Measurements from ENCODE around the gene QRICH2.
A peak's percentile ranks its signal among the peaks of the same experiment; 100 is the strongest.
"Not testable (repeated sequence)": the region's sequence is repeated elsewhere in the genome, so short reads cannot be mapped to it uniquely, and the experiment has no call there.

QRICH2 gene

DNA sequence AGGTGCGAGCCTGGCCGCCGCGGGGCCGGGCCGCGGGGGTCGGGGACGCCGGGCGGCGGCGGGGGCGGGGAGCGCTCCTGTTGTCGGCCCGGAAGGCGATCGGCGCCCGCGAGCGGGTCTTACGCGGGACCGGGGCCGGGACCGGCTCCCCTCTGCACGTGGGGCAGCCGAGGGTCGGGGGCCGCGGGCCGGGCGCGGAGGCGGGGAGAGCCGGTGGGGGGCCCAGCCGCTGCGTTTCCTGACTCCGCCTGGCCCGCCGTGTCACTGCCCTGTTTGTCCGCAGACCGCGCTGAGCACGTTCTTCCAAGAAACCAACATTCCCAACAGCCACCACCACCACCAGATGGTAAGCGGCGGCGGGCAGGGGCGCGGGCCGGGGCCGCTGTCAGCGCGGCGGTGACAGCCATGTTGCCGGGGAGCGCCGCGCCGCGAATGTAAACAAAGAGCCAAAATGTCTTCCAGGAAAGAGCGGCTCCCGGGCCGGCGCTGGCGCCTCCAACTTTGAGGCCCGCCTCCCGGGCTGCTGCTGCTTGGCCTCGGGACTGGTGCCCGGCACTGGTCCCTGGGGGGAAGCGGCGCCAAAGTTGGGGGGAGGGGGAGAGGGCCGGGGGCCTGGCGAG lies 42.3 kb downstream of the QRICH2 start:
- peak in 2 of 4 experiments; percentile 42 to 62 for DNase-seq

DNA sequence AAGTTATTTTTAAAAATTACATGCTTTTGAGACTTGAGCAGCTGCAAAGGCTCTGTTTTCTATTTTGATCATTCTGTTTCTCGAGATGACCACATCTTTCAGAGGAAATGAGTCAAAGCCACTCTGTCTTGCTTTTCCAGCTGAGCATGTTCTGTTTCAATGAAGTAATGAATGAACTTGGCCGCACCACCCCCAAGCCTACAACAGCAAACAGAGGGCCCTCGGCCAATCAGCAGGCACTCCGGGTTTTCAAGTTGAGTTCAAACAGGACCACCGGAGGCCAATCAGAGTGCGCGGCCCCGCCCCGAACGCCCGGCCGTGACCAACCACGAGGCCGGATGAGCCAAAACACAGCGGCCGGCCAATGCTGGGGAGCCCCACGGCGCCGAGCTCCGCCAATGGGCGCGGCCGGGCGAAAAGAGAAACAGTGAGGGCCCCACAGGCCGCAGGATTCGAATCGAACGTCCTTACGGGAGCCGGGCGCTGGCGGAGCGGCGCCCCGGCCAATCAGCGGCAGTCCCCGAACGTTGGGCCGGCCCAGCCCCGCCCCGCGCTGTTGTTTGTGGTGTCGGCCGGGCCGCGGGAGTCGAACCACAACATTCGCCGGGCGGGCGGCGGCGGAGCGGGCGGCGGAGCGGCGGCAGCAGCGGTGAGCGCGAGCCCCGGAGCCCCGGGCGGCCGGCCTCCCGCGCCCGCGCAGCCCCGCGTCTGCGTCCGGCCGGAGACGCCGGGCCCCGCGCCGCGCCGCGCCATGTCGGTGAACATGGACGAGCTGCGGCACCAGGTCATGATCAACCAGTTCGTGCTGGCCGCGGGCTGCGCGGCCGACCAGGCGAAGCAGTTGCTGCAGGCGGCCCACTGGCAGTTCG lies 43.1 kb downstream of the QRICH2 start, which contains the start of gene UBALD2:
TSS of gene UBALD2 (plus strand) at position 594 of the 869 bp plus-strand sequence. CDS start at position 752, 158 bp downstream.
- DNase-seq, result peak; percentile 95 to 99 (median 97)

DNA sequence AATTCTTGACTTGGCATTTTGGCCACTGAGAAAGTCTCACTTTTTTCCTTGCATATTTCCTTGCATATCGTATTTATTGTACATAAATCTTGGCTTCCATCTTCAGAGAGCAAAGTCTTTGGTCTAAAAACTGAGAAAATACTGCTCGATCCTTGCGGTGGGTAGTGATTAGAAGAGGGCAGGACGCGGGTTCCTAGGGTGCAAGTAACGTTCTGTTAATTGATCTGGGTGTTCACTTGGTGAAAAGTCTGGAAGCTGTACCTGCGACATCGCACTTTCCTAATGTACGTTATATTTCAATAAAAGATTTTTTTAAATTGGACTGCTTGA lies 43.7 kb downstream of the QRICH2 start:
- no peak for DNase-seq

DNA sequence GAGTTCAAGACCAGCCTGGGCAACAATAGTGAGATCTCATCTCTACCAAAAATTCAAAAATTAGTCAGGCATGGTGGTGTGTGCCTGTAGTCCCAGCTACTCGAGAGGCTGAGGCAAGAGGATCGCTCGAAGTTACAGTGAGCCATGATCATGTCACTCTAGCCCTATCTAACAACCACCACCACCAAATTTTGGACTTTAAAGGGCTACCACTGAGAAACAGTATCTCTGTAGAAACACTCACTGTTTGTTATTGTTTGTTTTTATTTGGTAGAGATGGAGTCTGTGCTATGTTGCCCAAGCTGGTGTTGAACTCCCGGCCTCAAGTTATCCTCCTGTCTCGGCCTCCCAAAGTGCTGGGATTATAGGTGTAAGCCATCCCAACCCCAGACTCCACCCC lies 44.2 kb downstream of the QRICH2 start:
- DNase-seq, result no peak

DNA sequence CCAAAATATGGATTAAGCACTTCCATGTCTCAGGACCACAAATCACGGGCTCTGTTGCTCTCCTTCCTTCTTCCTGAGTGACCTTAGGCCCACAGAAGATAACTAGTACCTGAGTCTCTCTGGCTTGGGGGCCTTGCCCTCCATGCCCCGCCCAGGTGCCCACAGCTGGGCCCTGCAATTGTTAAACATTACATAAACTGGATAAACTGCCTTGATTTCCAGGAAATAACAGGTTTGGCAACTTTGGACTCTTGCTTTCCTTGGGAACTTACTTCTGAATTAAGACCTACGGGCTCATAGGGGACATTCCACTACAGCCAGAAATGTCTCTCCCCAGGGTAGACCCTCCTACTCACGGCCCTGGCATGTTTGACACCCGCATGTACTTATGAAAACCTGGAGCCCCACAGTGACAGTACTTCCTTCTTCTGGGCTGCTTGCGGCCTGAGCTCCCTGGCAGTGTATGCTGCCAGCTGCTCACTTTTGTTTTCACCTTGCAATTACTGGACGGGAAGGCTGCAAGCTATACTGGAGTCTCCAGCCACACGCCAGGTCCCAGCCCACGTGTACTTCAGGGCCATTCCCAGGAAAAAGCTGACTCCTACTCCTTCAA lies 45.2 kb downstream of the QRICH2 start:
- no peak for DNase-seq

DNA sequence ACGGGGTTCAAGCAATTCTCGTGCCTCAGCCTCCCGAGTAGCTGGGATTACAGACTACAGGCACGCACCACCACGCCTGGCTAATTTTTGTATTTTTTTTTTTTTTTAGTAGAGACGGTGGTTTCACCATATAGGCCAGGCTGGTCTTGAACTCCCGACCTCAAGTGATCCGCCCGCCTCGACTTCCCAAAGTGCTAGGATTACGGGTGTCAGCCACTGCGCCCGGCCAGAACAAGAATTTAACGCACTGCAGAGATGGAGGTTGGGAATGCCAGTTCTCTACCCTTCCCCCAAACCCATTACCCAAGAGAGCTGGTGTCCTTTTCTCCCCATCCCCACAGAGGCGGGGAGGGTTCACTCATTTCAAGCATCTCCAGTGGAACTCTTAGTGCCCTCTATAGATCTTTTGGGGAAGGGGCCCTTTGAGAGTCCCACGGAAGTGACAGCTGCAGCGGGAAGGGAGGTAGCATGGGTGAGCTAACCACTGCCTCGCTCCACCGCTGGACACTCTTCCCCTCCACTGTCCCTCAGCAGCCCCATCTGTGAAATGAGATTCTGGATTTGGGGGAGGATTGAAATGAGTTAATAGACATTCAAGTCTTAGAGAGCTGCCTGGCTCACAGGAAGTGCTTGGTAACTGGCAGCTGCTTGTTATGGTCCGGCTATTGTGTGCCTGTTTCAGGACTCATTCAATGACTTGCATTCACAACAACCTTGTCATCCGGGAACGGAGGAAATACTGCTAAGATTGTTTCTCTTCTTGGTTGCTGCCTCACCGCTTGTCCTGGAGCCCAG lies 46.5 kb downstream of the QRICH2 start:
- no peak for DNase-seq

DNA sequence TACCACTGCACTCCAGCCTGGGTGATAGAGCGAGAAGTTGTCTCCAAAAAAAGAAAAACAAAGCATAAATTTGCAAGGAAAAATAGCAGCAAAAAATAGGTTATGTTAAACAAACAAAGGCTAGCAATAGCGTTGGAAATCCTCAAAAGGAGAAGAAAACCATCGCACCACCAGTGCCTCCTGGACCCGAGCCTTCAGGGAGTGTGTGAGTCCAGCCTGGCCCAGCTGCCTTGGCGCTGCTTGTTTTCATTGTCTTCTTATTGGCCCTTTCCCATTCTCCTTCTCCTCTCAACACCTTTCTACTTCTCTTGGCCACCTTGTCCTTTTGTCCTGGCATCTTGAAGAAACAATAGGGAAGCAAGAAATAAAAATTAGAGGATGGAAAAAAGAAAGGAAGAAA lies 47.4 kb downstream of the QRICH2 start:
- no peak for DNase-seq

DNA sequence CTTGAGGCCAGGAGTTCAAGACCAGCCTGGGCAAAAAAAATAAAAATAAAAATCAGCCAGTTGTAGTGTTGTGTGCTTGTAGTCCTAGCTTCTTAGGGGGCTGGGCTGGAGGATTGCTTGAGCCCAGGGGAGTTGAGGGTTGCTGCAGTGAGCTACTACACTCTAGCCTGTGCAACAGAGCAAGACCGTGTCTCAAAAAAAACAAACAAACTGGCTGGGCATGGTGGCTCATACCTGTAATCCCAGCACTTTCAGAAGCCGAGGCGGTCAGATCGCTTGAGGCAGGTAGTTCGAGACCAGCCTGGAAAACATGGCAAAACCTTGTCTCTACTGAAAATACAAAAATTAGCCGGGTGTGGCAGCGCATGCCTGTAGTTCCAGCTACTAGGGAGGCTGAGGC lies 47.9 kb downstream of the QRICH2 start:
- DNase-seq, result no peak

DNA sequence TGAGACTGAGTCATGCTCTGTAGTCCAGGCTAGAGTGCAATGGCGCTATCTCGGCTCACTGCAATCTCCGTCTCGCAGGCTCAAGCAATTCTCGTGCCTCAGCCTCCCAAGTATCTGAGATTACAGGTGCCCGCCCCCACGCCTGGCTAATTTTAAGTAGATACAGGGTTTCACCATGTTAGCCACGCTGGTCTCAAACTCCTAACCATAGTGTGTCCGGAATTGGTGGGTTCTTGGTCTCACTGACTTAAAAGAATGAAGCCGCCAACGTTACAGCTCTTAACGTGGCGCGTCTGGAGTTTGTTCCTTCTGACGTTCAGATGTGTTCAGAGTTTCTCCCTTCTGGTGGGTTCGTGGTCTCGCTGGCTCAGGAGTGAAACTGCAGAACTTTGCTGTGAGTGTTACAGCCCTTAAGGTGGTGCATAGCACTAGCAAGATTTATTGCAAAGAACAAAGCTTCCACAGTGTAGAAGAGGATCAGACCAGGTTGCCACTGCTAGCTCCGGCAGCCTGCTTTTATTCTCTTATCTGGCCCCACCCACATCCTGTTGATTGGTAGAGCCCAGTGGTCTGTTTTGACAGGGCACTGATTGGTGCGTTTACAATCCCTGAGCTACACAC lies 51.5 kb downstream of the QRICH2 start:
- DNase-seq, result not testable (repeated sequence)

DNA sequence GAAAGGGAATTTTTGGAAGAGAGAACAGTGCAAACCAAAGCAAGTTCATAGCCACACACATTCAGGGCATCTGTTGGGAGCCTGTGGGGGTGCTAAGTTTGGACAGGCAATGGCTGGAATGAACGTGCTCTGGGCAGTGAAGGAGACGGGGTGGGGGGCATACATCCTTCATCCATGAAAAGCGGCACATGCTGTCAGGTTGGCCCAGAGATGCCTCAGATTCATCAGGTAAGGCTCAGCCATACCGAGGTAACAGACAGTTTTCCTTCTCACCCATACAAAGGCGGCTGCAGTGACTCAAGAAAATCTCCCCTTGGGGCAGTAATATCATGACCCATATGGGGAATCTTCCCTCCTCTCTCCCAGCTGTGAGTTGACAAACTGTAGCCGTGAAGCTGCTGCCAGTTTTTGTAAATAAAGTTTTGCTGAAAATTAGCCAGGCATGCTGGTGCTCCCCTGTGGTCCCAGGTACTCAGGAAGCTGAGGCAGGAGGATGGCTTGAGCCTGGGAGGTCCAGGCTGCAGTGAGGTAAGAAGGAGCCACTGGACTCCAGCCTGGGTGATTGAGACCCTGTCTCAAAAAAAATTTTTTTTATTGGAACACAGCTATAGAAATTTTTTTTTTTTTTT lies 52.2 kb downstream of the QRICH2 start:
- DNase-seq, result no peak

DNA sequence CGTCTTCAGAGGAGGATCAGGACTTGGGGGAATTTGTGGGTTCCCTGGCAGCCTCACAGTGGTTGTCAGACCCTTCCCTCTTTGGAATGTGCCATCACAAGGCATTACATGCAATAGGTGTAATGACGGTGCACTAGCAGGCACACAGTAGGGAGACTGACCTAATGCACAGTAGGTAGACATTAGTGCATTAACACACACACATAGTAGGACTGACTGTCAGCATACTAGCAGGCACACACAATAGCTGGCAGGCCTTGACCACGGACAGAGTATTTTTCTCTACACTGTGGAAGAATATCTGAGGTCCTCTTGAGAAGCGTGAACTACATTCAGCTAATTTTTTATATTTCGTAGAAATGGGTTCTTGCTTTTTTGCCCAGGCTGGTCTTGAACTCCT lies 53.8 kb downstream of the QRICH2 start:
- no peak for DNase-seq

DNA sequence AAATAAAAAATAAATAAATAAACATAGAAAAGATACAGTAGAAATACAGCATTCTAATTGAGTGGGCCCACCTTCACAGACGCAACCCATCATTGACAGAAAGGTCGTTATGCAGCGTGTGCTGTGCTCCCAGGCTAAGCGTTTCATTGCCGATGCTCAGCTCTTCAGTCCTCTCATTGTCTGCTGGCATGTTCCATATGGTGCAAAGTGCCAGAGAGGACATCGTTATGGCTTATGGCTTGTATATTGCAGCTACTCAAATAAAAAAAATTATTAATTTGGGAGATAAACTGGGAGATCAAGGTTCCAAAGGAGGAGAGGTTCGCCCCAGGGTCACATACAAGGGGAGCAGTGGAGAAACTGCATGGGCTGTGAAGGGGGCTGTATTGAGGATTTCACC lies 54.2 kb downstream of the QRICH2 start:
- no peak for DNase-seq

DNA sequence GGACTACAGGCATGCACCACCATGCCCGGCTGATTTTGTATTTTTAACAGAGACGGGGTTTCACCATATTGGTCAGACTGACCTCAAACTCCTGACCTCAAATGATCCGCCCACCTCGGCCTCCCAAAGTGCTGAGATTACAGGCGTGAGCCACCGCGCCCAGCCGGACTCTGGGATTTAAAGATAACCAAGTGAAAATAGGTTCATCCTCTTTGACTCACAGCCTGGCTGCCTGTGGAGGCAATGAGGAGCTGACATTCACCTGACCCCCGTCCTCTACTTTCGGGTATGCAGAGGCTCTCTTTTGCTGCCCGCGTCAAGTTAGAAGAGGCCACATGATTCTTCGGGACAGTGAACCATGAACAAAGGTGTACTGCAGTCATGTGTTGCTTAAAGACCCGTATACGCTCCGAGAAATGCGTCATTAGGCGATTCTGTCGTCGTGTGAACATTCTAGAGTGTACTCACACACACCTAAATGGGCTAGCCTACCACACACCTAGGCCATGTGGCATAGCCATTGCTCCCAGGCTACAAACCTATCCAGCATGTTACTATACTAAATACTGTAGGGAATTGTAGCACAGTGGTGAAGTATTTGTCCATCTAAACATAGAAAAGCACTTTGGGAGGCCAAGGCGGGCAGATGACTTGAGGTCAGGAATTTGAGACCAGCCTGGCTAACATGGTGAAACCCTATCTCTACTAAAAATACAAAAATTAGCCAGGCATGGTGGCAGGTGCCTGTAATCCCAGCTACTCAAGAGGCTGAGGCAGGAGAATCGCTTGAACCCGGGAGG lies 54.9 kb downstream of the QRICH2 start:
- not testable (repeated sequence) for DNase-seq

DNA sequence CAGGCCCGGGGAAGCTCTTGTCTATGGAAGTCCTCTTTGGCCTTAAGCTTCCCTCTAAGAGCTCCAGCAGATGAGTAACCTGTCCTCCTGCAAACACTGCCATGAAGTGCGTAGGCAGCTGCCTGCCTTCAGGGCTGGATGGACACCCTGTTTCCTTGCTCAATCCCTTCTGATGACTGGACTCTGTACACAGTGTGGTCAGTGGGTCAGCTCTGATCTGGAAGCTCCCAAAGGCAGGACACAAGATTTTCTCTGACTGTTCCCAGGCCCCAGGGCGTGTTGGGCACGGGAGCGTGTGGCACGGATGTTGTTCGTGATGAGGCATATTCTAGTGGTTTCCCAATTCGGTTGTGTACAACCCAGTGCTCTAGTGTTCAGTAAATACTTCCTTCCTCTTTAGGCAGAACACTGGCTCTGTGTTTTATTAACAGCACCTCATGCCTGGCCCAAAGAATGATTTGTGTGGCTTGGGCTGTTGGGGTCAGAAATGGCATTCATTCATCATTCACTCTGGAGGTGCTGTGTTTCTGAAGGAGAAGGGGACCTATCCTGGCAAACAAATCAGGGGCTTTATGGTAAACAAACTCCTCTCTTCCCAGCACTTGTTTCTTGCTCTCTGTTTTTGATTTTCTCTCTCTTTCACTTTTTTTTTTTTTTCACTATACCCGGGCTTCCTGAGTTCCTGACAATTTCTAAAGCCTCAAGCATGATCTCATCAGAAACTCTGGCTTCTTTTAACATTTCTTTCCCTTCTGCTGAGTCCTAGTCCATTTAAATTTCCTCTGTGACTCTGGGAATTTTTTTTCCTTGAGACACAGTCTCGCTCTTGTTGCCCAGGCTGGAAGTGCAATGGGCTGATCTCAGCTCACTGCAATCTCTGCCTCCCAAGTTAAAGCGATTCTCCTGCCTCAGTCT lies 55.8 kb downstream of the QRICH2 start:
- DNase-seq, result no peak

DNA sequence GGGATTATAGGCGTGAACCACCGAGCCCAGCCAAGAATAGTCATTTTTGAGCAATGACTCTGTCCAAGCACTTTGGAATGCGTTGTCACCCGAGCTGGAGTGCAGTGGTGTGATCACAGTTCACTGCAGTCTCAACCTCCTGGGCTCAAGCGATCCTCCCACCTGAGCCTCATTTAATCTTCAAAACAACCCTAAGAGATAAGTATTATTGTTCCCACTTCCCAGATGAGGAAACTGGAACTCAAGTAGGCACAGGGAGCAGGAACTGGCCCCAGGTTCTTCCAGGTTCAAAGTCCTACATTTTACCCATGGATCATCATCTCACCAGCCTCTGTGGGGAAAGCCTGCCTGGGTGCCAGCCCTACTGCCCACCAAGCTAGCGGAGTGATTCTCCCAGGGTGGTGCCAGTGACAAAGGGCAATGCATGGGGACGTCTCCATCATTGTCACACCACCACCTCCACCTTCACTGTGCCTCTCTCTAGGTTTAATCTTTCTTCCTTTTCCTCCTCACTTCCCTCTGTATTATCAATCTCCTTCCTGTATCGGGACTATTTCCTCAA lies 56.5 kb downstream of the QRICH2 start:
- no peak for DNase-seq

DNA sequence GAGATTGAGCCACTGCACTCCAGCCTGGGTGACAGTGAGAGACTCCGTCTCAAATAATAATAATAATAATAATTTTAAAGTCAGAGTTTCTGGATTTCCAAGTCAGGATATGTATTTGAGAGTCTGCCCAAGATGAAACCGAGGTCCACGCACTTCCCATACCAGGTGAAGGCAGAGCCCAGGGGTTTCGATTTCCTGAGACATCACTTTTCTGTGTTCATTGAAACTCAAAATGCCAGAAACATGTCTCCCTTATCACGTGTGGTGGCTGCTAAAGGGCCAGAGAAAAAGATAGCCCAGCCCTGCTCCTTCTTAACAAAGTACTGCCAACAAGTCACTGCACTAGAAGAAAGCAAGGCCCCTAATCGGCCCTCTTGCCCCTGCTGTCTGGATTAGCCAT lies 57.9 kb downstream of the QRICH2 start:
- no peak for DNase-seq

DNA sequence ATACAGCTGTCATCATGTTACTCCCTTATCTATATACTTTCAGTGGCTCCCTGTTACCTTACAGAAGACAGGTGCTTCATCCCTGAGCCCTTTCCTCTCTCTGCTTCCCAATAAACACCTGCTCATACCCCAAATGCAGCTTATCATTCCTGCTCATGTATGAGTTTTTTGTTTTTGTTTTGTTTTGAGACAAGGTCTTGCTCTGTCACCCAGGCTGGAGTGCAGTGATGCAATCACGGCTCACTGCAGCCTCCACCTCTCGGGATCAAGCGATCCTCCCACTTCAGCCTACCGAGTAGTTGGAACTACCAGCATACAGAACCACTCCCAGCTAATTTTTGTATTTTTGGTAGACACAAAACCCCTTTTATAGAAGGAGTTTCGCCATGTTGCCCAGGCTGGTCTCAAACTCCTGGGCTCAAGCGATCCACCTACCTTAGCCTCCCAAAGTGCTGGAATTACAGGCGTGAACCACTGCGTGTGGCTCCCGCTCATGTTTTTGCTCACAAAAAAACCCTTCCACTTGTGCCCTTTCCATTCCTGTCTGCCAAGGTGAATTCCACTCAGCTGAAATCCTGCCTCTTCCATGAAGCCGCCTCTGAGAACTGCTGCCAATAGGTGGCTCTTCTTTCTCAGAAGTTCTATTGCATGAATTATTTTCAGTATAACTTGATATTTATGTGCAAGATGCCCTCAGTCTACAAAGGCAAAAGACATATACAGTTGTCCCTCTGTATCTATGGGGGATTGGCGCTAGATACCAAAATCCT lies 59.9 kb downstream of the QRICH2 start:
- no peak for DNase-seq

DNA sequence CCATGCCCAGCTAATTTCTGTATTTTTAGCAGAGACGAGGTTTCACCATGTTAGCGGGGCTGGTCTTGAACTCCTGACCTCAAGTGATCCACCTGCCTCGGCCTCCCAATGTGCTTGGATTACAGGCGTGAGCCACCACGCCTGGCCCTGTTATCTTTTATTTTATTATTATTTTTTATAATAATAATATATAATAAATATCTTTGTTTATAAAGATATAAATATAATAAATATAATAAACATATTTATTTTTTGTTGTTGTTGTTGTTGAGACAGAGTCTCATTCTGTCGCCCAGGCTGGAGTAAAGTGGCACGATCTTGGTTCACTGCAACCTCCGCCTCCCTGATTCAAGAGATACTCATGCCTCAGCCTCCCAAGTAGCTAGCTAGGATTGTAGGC lies 60.8 kb downstream of the QRICH2 start:
- DNase-seq, result no peak
